ENCODE results near the gene EIF3B.

EIF3B gene

GRCh38 chr7:2347351-2348063 lies 7.1 kb upstream of the EIF3B start:
- DNase-seq, result peak; percentile 48 to 52

- no peak for DNase-seq
Observed at GRCh38 chr7:2350055-2350454, 4.6 kb upstream of the EIF3B start.

- DNase-seq, result peak; percentile 12 to 46
Observed at GRCh38 chr7:2350861-2351260, 3.8 kb upstream of the EIF3B start.

- no peak for DNase-seq
Observed at GRCh38 chr7:2353113-2353935, 1.3 kb upstream of the EIF3B start.

- DNase-seq, result peak; percentile 84 to 92
Observed at GRCh38 chr7:2353936-2354185, 766 bp upstream of the EIF3B start.

GRCh38 chr7:2354939-2355704 lies 495 bp downstream of the EIF3B start:
- DNase-seq, result peak in 1 of 2 donors; percentile 13

- DNase-seq, result no peak
Observed at GRCh38 chr7:2355705-2356008, 1.0 kb downstream of the EIF3B start.

GRCh38 chr7:2357165-2357564 lies 2.5 kb downstream of the EIF3B start:
- DNase-seq, result no peak

GRCh38 chr7:2357571-2357970 lies 2.9 kb downstream of the EIF3B start:
- DNase-seq, result peak; percentile 58 to 65

GRCh38 chr7:2358968-2359527 lies 4.4 kb downstream of the EIF3B start:
- no peak for DNase-seq

GRCh38 chr7:2359610-2360009 lies 5.0 kb downstream of the EIF3B start:
- DNase-seq, result no peak

GRCh38 chr7:2360796-2361195 lies 6.2 kb downstream of the EIF3B start:
- DNase-seq, result no peak

- no peak for DNase-seq
Observed at GRCh38 chr7:2362385-2363088, 7.9 kb downstream of the EIF3B start.

- no peak for DNase-seq
Observed at GRCh38 chr7:2369139-2369538, 14.5 kb downstream of the EIF3B start.

GRCh38 chr7:2371329-2371728 lies 16.7 kb downstream of the EIF3B start:
- no peak for DNase-seq

- DNase-seq, result no peak
Observed at GRCh38 chr7:2372724-2373123, 18.1 kb downstream of the EIF3B start.

- DNase-seq, result no peak
Observed at GRCh38 chr7:2373124-2373556, 18.5 kb downstream of the EIF3B start.

- DNase-seq, result no peak
Observed at GRCh38 chr7:2373646-2374045, 19.0 kb downstream of the EIF3B start.

GRCh38 chr7:2374401-2374800 lies 19.8 kb downstream of the EIF3B start:
- DNase-seq, result no peak

GRCh38 chr7:2374830-2375728 lies 20.5 kb downstream of the EIF3B start:
- DNase-seq, result no peak

GRCh38 chr7:2376351-2377154 lies 21.9 kb downstream of the EIF3B start:
- no peak for DNase-seq
